Body of pancreas (tissue), 4 donors: ENCODE measurements around the gene SLC18A3. TPM values are rescaled to one million over a fixed set of nuclear protein-coding genes. Genes with fewer than 3 reads are reported as not detected.

Experiments used
- ATAC-seq: fragments of 150-250 bp; one replicate; pipeline ENCODE4 v1.9.1; 2016
- DNase-seq, 4 donors: peaks; one replicate each; pipeline ENCODE4 v3.0.0-alpha.2; 2019
- H3K27ac ChIP-seq, 4 donors: fragments of 200-600 bp; sonication (generic); 1 replicate in 3 of 4; 2 replicates in 1 of 4; pipeline versions ENCODE4 v1.5.1 to v1.6.1; 2016 to 2019; ENCODE audit warnings: mild to moderate bottlenecking in 1 of 4, mixed read lengths in 1 of 4, moderate library complexity in 1 of 4
- H3K27me3 ChIP-seq, 2 donors: fragments of 200-600 bp; sonication (generic); one replicate each; pipeline ENCODE4 v1.6.0; 2016; ENCODE audit warnings: mild to moderate bottlenecking in 1 of 2
- H3K36me3 ChIP-seq, 2 donors: fragments of 200-600 bp; sonication (generic); replicated peaks in 1 of 2; 2 replicates each; pipeline ENCODE4 v1.5.1; 2016; ENCODE audit warnings: low read depth in 2 of 2; ENCODE audit not compliant: insufficient read depth in 1 of 2
- H3K4me1 ChIP-seq: fragments of 200-600 bp; sonication (generic); one replicate; pipeline ENCODE4 v1.6.0; 2016
- H3K4me3 ChIP-seq, 2 donors: fragments of 200-600 bp; sonication (generic); 1 replicate in 1 of 2; 2 replicates in 1 of 2; pipeline ENCODE4 v1.5.1; 2016 to 2019
- H3K9me3 ChIP-seq, 3 donors: fragments of 200-600 bp; sonication (generic); 1 replicate in 2 of 3; 2 replicates in 1 of 3; pipeline ENCODE4 v1.5.1; 2016
- POLR2A ChIP-seq, 3 donors: fragments of 450-650 bp; IDR thresholded peaks; one replicate each; pipeline ENCODE4 v1.6.1; 2016; ENCODE audit warnings: antibody characterized with exemption in 3 of 3, mild to moderate bottlenecking in 2 of 3
- WGBS, 2 donors: methylation state at CpG; one replicate each; pipeline ENCODE4 v1.1.5; 2017; 5-methylcytosine and 5-hydroxymethylcytosine counted together
- intact Hi-C: fragments of 100-400 bp; cut with DNase I; formaldehyde crosslinking; loops from one replicate; pipeline ENCODE4 v1.15.1; 2023
- total RNA-seq, 2 donors: library from RNA; depleted of rRNA; stranded (reverse); fragments of >200 nt; gene quantifications; one replicate each; pipeline ENCODE4 v1.1.0, GENCODE V29; 2016
- TF ChIP-seq, protein P1 (sequence below), 7 experiments: fragments of 450-650 bp in 4 of 7; fragments of 200-600 bp in 3 of 7; sonication (generic) in 3 of 7; IDR thresholded peaks; one replicate each; pipeline ENCODE4 v1.5.1; 2016 to 2019; ENCODE audit warnings: antibody characterized with exemption in 7 of 7

The SLC18A3 gene
- total RNA-seq, 2 donors from 2014 or later: not detected

DNA sequence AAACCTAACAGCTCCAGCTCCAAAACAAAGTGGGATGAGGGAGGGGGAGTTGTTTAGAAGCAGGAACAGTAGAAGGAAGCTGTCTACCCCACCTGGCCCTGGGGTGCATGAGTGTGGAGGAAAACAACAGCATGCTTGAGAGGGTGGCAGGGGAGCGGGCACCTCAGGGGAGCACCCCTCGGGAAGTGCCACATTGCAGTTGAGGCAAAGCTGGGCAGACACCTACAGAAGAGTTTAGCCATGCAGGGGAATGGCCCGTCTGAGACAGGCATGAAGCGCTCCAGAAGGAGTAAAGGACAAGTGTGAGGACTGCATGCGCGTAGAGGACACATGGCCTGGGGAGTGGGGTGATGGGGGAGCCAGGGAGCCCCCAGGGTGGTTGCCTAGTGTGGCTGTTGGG is 21.9 kb downstream of the SLC18A3 start:
- 84 to 86% methylated on average over 6 of the region's 6 CpGs for WGBS, 2 donors
- Histone ChIP-seq H3K36me3 (no peaks in the 10 kb centered on the region), H3K9me3 (no peaks in the 10 kb centered on the region), H3K27me3 (no peaks in the 10 kb centered on the region), H3K4me1 (no peaks in the 10 kb centered on the region), H3K27ac (no peak overlapping the region), H3K4me3 (no peak overlapping the region)
- ATAC-seq (no peak), DNase-seq (no peak)
- TF ChIP-seq POLR2A (IDR thresholded peaks at IDR 0.05): no peak
- TF ChIP-seq, protein P1, sequence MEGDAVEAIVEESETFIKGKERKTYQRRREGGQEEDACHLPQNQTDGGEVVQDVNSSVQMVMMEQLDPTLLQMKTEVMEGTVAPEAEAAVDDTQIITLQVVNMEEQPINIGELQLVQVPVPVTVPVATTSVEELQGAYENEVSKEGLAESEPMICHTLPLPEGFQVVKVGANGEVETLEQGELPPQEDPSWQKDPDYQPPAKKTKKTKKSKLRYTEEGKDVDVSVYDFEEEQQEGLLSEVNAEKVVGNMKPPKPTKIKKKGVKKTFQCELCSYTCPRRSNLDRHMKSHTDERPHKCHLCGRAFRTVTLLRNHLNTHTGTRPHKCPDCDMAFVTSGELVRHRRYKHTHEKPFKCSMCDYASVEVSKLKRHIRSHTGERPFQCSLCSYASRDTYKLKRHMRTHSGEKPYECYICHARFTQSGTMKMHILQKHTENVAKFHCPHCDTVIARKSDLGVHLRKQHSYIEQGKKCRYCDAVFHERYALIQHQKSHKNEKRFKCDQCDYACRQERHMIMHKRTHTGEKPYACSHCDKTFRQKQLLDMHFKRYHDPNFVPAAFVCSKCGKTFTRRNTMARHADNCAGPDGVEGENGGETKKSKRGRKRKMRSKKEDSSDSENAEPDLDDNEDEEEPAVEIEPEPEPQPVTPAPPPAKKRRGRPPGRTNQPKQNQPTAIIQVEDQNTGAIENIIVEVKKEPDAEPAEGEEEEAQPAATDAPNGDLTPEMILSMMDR (IDR thresholded peaks at IDR 0.05): no peak
- intact Hi-C loops: no loop called here

DNA sequence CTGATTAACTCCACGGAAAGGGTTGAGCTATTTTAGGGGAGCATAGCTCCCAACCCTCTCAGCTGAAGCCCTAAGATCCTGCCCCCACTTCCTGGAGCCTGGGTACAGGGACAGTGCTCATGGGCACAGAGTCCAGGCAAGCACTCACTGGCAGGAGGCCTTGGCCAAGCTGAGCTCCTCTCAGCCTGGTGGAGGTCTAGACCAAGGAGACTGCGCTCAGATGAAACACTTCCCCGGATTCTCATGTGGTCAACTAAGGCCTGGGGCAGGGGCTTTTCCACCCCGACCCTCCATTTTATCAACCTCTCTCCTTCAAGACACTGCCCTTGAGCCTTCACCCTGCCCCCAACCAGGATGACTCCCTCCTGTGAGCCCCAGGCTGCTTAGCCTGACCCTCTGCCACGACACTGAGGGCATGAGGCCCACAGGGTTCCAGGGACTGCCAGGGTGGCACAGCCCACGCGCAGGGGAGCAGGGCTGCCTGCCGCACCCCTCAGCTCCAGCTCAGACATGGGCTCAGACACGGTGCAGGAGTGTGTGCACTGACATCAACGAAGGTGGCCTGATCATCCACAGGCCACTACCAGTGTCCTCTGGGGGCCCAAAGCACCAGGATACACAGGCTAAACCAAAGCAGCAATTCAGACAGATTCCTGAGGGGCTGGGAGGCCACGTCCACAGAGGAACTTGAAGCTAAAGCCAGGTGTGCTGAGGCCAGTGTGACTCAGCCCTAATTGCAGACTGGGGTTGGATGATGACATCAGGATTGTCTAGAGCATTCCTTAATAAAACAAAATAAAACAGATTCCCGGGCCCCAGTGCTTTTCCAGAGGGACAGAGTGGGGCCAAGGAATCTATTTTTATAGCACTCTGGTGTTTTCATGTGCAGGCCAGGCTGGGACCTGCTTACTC is 22.6 kb downstream of the SLC18A3 start:
- Histone ChIP-seq H3K9me3 (no peaks in the 10 kb centered on the region), H3K27ac (no peak overlapping the region), H3K4me3 (no peak overlapping the region), H3K27me3 (no peaks in the 10 kb centered on the region), H3K36me3 (no peaks in the 10 kb centered on the region), H3K4me1 (no peaks in the 10 kb centered on the region)
- 34 to 46% methylated on average over 4 to 12 of the region's 12 CpGs for WGBS, 2 donors
- ATAC-seq (no peak), DNase-seq (no peak)
- TF ChIP-seq, protein P1 (IDR thresholded peaks at IDR 0.05): no peak
- TF ChIP-seq POLR2A (IDR thresholded peaks at IDR 0.05): no peak
- intact Hi-C loops: no loop called here

DNA sequence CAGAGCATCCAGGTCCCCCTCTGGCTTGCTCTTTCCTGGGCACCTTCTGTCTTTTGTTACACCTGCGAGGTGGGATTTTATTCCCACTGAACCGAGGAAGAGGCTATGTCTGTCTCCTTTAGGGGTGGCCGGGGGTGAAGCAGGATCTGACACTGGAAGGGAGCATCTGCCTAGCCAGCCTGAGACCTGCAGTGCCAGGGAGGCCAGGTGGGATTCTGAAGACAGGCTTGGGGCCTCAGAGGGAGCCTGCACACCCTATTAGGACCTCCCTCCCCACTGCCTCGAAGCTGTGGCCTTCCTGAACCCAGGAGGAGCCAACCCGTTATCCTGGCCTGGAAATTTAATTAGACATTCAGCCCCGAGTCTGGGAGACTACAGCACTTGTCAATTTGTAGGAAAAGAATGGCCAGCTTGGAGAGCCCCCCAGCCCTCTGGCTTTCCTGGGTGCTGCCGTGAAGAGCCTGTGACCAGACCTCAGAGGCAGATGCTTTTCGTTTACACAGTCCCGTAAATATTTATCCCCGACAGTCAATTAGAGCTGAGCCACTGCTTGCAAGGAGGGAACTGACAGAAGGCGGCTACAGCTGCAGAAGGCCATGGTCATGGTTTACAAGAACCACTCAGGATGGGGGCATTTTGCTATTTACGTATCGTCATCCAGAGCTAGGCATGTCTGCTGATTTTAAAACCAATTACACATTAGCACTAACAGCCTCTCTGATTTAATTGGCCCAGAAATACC is 23.4 kb downstream of the SLC18A3 start:
- H3K36me3 ChIP-seq: no peaks in the 10 kb centered on the region
- TF ChIP-seq, protein P1 (IDR thresholded peaks at IDR 0.05): no peak
- no peak for TF ChIP-seq POLR2A (IDR thresholded peaks at IDR 0.05)
- no peak for ATAC-seq
- DNase-seq: no peak
- no peaks in the 10 kb centered on the region for H3K27me3 ChIP-seq
- no peak overlapping the region for H3K4me3 ChIP-seq
- no peaks in the 10 kb centered on the region for H3K4me1 ChIP-seq
- 26 to 35% methylated on average over 11 to 13 of the region's 13 CpGs for WGBS, 2 donors
- no peaks in the 10 kb centered on the region for H3K9me3 ChIP-seq
- intact Hi-C loops: no loop called here
- no peak overlapping the region for H3K27ac ChIP-seq

DNA sequence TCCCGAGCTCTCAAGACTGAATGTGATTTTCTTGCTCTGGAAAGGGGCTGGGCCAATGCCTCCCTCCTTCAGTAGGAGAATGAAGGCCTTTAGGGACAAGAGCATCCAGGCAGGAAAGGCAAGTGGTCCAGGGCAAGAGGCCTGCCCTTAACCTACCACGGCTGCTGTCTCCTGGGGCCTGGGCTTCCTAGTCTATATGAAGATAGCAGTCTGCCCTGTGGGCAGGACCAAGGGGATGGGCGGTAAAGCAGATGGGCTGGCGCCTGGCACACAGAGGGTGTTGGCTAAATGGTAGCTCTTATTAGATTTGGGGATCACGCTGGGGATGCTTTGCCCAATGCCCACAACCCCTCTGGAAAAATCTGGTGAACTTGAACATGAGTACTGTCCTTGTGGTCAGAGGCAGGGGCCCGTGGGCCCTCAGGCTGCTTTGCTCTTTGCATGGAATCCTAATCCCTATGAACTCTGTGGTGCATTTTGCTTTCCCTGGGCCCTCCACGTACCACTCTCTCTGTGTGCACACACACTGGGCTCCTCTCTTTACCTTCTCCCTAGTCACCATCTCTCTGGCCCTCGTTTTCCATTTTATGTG is 24.1 kb downstream of the SLC18A3 start:
- Histone ChIP-seq H3K4me3 (no peak overlapping the region), H3K27ac (no peak overlapping the region), H3K9me3 (no peaks in the 10 kb centered on the region), H3K4me1 (no peaks in the 10 kb centered on the region), H3K27me3 (no peaks in the 10 kb centered on the region), H3K36me3 (no peaks in the 10 kb centered on the region)
- intact Hi-C loops: no loop called here
- ATAC-seq (no peak), DNase-seq (no peak)
- 56 to 61% methylated on average over 7 to 8 of the region's 8 CpGs for WGBS, 2 donors
- no peak for TF ChIP-seq POLR2A (IDR thresholded peaks at IDR 0.05)
- TF ChIP-seq, protein P1 (IDR thresholded peaks at IDR 0.05): no peak
